OCI-LY1 (cell line): ENCODE data around the gene CAMTA1.

Experiments
- EZH2 ChIP-seq: fragments of 200-600 bp; sonication (generic), shearing (Covaris generic); IDR thresholded peaks from 2 replicates; pipeline ENCODE4 v1.8.0; 2017; ENCODE audit warnings: borderline replicate concordance, mixed run types, mild to moderate bottlenecking, antibody characterized with exemption, low read length, moderate library complexity, mixed read lengths
- TF ChIP-seq, protein P1 (sequence below): fragments of 200-600 bp; sonication (generic), shearing (Covaris generic); IDR thresholded peaks from 2 replicates; pipeline ENCODE4 v1.5.1; 2017; ENCODE audit warnings: mild to moderate bottlenecking, antibody characterized with exemption, low read length, moderate library complexity, mixed read lengths

- TF ChIP-seq, protein P1, sequence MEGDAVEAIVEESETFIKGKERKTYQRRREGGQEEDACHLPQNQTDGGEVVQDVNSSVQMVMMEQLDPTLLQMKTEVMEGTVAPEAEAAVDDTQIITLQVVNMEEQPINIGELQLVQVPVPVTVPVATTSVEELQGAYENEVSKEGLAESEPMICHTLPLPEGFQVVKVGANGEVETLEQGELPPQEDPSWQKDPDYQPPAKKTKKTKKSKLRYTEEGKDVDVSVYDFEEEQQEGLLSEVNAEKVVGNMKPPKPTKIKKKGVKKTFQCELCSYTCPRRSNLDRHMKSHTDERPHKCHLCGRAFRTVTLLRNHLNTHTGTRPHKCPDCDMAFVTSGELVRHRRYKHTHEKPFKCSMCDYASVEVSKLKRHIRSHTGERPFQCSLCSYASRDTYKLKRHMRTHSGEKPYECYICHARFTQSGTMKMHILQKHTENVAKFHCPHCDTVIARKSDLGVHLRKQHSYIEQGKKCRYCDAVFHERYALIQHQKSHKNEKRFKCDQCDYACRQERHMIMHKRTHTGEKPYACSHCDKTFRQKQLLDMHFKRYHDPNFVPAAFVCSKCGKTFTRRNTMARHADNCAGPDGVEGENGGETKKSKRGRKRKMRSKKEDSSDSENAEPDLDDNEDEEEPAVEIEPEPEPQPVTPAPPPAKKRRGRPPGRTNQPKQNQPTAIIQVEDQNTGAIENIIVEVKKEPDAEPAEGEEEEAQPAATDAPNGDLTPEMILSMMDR = no peak
- TF ChIP-seq EZH2 = no peak
Observed at GRCh38 chr1:7300893-7301663, 515.8 kb downstream of the CAMTA1 start.
